Right lobe of liver (tissue), 4 donors: ENCODE results near the gene TBK1.

ENCODE experiments used
- CTCF ChIP-seq, 4 donors: fragments of 200-600 bp in 3 of 4; fragments of 450-650 bp in 1 of 4; IDR thresholded peaks; one replicate each; pipeline versions ENCODE4 v1.5.1 to v1.8.0; 2016 to 2022; ENCODE audit warnings: antibody characterized with exemption in 4 of 4, mild to moderate bottlenecking in 2 of 4
- POLR2A ChIP-seq: fragments of 450-650 bp; IDR thresholded peaks from one replicate; pipeline ENCODE4 v1.6.1; 2017; ENCODE audit warnings: antibody characterized with exemption, mild to moderate bottlenecking
- donor health status: DM: no; HTN: no; CAD: no.
- donor health status: DM: no; HTN: no; CAD: no.
- donor health status: DM: no; HTN: yes; CAD: no.

GRCh38 chr12:64451687-64452558 lies at the start of gene TBK1:
- TF ChIP-seq CTCF (IDR thresholded peaks at IDR 0.05) (peak in 2 of 4 donors; percentile 8), POLR2A (peak; percentile 92)
